GM10847 (cell line): ENCODE measurements around the gene SLC10A3.

Experiments used
- POLR2A ChIP-seq: IDR thresholded peaks from 2 replicates; pipeline ENCODE4 v1.6.1; 2011; ENCODE audit not compliant: insufficient read length; ENCODE audit errors: extremely low read depth

SLC10A3 gene

DNA sequence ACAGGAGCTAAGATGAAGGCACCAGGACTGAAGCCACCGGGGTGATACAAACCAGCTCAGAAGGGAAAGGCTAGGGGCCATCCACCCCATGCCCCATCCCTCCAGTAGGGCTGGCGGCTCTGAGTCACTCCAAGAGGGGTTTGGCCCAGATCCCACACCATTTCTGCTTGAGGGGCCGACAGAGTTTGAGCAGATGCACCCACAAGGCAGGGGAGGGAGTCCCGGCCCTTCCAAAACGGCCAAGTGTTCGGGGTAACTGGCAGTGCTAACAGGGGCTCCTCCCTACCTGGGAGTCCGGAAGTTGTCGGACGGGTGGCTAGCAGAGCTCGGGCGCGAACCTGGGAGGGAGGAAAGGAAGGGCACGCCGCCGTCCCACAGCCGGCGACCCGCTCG lies 412 bp downstream of the SLC10A3 start:
- TF ChIP-seq POLR2A = no peak

DNA sequence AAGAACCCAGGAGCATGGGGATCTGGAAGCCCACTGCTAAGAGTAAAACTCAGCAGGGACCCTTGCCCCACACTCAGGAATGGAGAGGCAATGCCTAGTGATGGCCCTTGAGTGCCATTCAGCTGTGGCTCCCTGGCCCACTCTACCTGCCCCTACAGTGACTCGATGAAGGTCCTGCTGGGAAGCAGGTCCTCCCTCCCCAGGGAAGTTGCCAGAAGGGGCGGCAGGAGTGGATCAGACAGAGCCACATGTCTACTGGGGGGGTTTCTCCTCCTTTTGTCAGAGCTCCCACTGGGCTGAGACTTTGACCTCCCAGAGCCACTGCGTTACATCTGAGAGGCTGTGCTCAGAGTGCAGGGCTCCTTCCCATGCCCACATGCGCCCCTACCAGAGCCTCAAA lies 1.2 kb downstream of the SLC10A3 start:
- TF ChIP-seq POLR2A = no peak

DNA sequence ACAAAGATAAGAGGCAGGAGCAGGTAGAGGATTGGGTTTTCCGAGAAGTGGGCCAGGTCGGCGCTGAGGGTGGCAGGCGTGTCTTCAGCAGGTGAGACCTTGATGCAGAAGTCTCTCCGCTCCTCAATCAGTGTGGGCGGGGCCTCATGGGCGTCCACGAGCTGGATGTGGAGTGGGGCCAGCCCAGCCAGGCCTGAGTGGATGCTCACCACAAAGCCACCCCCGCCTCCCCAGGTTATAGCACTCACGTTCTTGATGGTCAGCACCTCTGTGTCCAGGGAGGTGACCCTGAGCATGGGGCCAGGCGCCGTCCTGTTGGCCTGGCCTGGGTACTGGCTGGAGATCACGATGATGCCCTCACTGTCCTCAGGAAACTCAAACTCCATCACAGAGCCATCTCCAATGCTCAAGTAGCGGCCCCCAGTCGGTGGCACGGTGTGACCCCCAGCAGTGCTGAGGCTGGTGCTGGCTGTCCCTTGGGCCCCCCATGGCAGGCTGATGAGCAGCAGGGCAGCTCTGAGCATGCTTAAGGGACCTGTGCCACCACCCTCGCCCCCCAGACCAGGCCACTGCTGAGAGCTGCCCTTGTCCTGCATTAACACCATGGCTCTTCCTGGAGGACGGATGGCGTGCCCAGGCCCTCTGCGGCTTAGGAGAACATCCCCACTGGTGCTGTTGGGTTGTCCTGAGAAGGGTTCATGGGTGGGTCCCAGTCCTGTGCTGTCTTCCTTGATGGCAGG lies 1.9 kb downstream of the SLC10A3 start:
- no peak for TF ChIP-seq POLR2A

DNA sequence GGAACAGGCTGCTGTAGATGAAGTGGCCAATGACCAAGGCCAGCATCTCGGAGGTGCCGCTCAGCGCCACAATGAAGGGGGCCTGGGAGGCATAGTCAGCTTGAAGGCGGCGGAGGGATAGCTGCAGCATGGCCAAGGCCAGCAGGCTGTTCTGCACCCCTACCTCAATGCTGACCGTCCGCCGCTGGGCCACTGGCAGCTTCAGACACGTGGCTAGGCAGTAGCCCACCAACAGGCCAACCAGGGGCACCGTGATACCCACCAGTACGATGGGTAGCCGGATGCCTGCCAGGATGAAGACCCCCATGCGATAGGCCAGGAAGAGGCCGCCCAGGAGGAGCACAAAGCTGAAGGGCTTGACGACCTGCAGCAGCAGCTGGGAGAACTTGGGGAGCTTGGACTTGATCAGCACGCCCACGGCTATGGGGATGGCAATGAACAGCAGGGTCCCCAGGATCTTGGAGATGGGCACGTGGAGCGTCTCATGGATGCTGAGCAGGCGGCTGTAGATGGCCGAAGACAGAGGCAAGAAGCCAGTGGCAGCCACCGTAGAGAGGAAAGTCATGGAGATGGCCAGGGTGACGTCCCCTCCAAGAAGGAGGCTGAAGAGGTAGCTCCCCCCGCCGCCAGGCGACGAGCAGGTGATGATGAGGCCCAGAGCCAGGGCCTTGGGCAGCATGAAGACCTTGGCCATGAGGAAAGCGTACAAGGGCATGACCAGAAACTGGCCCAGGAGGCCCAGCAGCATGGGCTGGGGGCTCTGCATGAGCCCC lies 2.7 kb downstream of the SLC10A3 start:
- TF ChIP-seq POLR2A = no peak

DNA sequence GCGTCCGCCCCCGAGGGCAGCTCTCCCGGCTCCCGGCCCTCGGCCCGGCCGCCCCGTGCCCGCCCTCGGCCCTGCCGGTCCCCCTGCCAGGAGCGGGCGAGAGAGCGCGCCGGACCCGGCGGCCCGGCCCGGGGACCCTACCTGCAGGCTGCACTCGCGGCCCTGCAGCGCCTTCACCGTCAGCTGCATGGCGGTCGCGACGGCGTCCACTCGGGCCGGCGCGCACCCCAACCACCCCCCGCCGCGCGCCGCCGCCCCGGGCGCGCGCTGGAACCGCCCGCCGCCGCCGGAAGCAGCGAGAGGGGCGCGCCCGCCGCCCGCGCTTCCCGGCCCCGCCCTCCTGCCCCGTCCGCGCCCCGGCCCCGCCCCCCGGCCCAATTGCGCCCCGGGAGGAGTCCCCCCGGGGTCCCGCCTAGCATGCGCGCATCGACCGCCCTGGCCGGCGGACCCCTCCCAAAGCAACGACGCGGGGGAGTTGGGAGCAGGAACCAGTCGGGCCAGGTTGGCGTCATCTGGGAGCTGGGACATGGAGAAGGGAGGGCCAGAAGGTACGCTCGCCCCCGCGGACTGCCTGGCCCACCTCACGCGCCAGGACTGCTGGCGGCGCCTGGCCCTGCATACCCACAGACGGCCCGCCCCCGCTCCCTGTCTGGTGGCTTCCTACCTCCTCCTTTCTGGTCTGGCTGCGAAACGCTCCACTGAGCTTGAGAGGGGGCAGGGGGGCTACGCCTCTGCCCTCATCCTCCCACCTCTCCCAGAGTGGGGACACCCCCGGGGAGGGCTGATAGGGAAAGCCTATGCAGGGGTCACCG lies 3.8 kb downstream of the SLC10A3 start, which contains the start of gene UBL4A:
UBL4A (minus strand) TSS at position 220 of the 812 bp plus-strand sequence; CDS start at position 189, 31 bp downstream.
- TF ChIP-seq POLR2A = no peak

DNA sequence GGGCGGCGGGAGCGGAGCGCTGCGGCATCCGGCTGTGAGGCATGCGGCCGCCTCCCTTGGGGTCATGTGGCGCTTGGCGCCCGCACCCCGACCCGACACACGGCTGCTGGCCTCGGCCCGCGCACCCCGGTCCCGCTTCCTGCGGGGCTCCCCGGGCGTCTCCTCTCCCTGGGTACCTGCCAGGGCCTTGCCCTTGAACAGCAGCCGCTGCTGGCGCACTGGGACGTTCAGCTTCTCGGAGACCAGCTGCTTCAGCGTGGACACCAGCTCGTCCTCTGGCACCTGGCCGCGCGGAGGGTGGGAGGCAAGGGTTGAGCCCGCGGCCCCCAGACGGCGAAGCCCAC lies 4.4 kb downstream of the SLC10A3 start:
- no peak for TF ChIP-seq POLR2A

DNA sequence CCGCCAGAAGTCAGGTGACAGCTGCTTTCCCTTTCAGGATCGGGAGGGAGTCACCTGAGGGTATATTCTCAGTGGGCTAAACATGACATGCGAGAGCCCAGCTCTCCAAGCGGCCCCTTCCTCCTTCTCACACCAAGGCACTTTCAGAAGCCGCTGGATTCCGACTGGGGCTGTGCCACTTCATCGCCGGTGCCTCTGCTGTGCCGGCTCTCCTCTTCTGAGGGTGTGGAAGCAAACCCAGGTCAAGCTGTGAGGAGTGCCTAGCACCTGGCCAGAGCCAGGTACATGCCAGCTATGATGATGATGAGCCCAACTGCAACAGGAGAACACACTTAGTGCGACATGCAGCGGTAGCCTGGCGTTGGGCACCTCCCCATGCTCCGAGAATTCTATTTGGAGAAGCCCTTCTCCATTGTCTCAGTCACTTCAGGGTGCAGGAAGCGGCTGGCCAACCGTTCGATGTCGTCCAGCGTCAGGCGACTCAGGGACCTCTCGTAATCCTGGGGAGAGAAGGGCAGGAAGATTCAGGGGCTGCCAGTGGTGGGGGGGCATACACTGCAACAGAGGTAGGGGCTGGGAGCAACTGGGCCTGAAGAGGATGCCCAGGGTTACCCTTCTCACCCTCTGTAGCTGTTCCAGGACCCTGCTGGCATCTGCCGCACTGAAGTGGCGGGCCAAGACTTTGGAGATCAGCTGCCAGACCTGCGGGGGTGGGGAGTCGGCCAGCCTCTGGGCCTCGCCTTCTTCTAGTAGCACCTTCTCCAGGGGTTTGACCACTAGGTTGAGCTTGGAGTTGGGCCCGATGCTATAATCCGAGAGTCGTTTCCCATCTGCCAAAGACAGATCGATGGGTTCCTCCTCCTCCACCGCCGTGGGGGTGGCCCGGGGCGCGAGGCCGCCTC lies 5.0 kb downstream of the SLC10A3 start:
- no peak for TF ChIP-seq POLR2A

DNA sequence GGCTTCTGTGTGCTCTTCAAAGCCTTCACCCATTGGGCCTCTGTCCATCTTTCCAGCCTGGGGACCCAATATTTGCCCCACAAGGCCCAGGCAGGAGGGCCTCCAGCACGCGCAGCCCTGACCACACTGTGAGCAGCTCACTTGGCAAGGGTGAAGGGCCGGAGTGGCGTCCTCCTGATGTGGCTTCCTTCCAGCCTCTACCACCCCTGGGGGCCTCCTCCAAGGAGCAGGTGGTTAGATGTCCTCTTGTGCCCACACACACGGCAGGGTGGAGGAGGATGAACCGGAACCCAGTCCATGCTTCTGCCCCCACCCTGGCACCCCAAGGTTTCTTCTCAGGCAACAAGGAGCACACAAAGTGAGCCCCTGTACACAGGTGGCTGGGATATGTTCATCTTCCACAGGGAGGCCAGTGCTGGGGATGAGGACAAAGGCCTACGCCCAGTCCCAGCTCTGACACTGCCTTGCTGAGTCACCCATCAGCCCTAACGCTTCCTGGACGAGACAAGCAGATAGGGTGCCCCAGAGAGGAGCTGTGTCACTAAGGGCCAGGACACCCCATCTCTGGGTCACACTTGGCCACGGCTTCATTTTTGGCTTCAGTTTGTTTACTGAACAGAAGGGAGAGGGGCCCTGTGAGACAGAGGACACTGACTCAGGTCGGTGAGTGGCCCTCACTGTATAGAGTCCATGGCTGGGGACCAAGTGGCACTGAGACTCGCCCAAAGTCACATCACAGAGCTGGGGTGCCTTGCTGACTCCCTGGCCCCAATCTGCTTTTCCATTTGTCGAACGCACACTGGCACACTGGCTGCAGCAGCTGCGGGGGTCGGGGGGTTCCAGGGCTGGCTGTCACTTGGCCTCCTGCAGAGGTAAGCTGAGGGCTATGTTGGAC lies 5.9 kb downstream of the SLC10A3 start:
- no peak for TF ChIP-seq POLR2A

DNA sequence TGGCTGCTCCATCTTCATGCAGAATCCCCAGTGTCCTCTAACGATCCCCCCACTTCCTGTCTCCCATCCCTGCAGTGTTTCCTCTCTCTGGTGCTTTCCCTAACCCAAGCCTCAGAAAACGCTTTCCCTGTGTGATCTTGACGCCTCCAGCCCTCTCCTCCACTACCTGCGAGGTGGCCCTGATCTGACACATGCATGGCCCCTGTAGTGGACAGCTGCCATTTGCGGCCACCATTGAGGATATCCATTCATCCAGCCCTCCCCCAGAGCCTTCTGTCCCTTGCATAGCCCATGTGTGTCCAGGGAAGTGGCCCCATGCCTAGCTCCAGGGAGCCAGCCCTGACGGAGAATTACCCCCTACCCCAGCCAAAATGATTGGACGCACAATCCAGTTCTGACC lies 7.1 kb downstream of the SLC10A3 start:
- TF ChIP-seq POLR2A = no peak

DNA sequence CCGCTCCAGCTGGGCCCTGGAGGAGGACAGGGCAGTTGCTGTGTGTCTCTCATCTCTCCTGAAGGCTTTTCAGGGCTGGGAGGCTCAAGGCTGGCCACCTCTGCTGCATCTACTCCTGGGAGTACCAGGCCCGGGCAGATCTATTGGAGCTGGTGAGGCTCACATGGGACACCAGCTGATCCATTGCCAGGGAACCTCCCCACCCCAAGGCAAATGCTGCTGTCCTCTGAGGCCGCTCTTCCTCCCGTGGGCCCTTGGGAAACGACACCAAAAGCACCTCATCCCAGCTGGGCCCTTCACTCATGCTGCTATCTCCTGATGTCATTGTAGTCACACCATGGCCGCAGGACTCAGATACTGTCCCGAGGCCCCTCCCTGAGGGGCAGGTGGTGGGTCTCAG lies 7.6 kb downstream of the SLC10A3 start:
- TF ChIP-seq POLR2A = no peak

DNA sequence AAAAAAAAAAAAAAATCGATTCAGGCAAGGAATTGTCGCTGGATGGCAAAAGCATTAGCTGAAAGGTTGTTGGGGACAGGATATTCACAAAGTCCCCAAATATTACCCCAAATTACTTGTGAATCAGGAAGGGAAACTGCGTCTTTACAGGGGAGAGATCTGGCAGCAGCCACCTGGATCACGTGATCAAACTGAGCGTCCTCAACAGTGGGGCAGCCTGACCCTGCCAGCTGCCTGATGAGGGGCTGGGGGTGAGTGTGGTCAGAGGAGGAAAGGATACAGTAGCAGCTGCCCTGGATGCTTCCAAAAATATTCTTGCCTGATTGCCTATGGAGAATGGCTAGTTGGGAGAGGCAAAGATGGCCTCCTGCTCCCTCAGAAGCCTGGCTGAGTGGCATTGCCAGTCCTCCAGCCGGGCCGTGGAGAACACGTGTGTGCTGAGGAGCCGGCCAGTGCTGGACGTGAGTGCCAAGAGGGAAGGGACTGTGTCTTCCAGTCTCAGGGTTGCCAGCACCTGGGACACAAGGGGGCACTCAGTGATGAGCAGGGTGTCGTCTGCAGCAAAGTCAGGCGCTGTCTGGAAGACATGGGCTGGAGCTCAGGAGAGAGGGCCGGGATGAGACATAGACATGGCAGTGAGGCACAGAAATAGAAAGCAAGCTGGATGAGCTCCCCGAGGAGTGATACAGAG lies 8.4 kb downstream of the SLC10A3 start:
- no peak for TF ChIP-seq POLR2A

DNA sequence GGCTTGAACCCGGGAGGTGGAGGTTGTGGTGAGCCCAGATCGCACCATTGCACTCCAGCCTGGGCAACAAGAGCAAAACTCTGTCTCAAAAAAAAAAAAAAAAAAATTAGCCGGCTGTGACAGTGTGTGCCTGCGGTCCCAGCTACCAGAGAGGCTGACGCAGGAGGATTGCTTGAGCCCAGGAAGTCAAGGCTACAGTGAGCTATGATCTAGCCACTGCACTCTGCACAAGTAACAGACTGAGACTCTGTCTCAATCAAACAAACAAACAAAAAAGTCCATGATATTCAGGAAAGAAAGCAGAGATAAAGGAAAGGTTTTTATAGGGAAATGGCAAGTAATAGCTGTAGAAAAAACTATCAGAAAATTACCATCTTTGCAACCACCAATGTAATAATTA lies 9.2 kb downstream of the SLC10A3 start:
- TF ChIP-seq POLR2A = no peak
